HPDE6-E6E7 (cell line): Measurements from ENCODE around the gene ZFP2.

Experiments used
- DNase-seq: peaks from one replicate; pipeline ENCODE4 v3.0.0; 2011; ENCODE audit warnings: missing footprints; ENCODE audit errors: extremely low spot score

The ZFP2 gene

GRCh38 chr5:178981381-178981780 is 85.7 kb downstream of the ZFP2 start:
- no peak for DNase-seq
